SK-N-SH treated with all-trans-retinoic acid at 6 μM for 48 hours (cell line): ENCODE measurements around the gene APLP1.

Source experiments
- ATAC-seq: fragments of 200-7000 bp; cut with Tn5 transposase; 3 replicates; pipeline ENCODE4 v1.9.1; 2020; ENCODE audit warnings: mild to moderate bottlenecking, moderate library complexity
- ARNTL ChIP-seq: fragments of 450-650 bp; formaldehyde crosslinking; IDR thresholded peaks from 2 replicates; pipeline ENCODE4 v1.5.0; 2020; ENCODE audit warnings: low read depth, mild to moderate bottlenecking, moderate library complexity, borderline replicate concordance
- BACH2 ChIP-seq: fragments of 250-450 bp; sonication (Bioruptor Pico); IDR thresholded peaks from 2 replicates; pipeline ENCODE4 v1.9.0; 2021; ENCODE audit warnings: mild to moderate bottlenecking, borderline replicate concordance
- CREB5 ChIP-seq: fragments of 250-450 bp; sonication (Bioruptor Pico); IDR thresholded peaks from 2 replicates; pipeline ENCODE4 v1.5.1; 2020; ENCODE audit warnings: low read depth, mild to moderate bottlenecking, moderate library complexity
- CSDC2 ChIP-seq: fragments of 250-450 bp; sonication (Bioruptor Pico); IDR thresholded peaks from 2 replicates; pipeline ENCODE4 v1.5.0; 2020; ENCODE audit warnings: mild to moderate bottlenecking, moderate library complexity
- ESRRG ChIP-seq: fragments of 250-450 bp; sonication (Bioruptor Pico); IDR thresholded peaks from 2 replicates; pipeline ENCODE4 v1.6.1; 2021; ENCODE audit warnings: mild to moderate bottlenecking
- GLIS3 ChIP-seq: fragments of 250-450 bp; sonication (Bioruptor Pico); IDR thresholded peaks from 2 replicates; pipeline ENCODE4 v1.5.0; 2020; ENCODE audit warnings: mild to moderate bottlenecking, moderate library complexity
- ISL1 ChIP-seq: fragments of 250-450 bp; sonication (Bioruptor Pico); IDR thresholded peaks from 2 replicates; pipeline ENCODE4 v2.1.2; 2022; ENCODE audit warnings: mild to moderate bottlenecking, moderate library complexity
- OSR1 ChIP-seq: fragments of 250-450 bp; sonication (Bioruptor Pico); IDR thresholded peaks from 2 replicates; pipeline ENCODE4 v1.8.0; 2022; ENCODE audit warnings: moderate library complexity, mild to moderate bottlenecking, inconsistent platforms
- PATZ1 ChIP-seq: fragments of 250-450 bp; sonication (Bioruptor Pico); IDR thresholded peaks from 2 replicates; pipeline ENCODE4 v1.8.0; 2020; ENCODE audit warnings: mild to moderate bottlenecking, moderate library complexity, borderline replicate concordance
- PPARA ChIP-seq: fragments of 250-450 bp; sonication (Bioruptor Pico); IDR thresholded peaks from 2 replicates; pipeline ENCODE4 v1.5.0; 2020; ENCODE audit warnings: mild to moderate bottlenecking, borderline replicate concordance
- SNAI2 ChIP-seq: fragments of 250-450 bp; sonication (Bioruptor Pico); IDR thresholded peaks from 2 replicates; pipeline ENCODE4 v1.5.0; 2020; ENCODE audit warnings: mild to moderate bottlenecking, moderate library complexity
- TCF4 ChIP-seq: fragments of 250-450 bp; sonication (Bioruptor Pico); IDR thresholded peaks from 2 replicates; pipeline ENCODE4 v1.8.0; 2021; ENCODE audit warnings: mild to moderate bottlenecking, moderate library complexity, borderline replicate concordance
- TOX ChIP-seq: fragments of 250-450 bp; sonication (Bioruptor Pico); IDR thresholded peaks from 2 replicates; pipeline ENCODE4 v1.8.0; 2021; ENCODE audit warnings: mild to moderate bottlenecking, moderate library complexity, borderline replicate concordance
- TSHZ2 ChIP-seq: fragments of 250-450 bp; sonication (Bioruptor Pico); IDR thresholded peaks from 2 replicates; pipeline ENCODE4 v1.5.0; 2020; ENCODE audit warnings: mild to moderate bottlenecking, moderate library complexity
- ZC3H10 ChIP-seq: fragments of 250-450 bp; sonication (Bioruptor Pico); IDR thresholded peaks from 2 replicates; pipeline ENCODE4 v1.5.1; 2021; ENCODE audit warnings: mild to moderate bottlenecking, moderate library complexity
- ZFP30 ChIP-seq: fragments of 450-650 bp; formaldehyde crosslinking; IDR thresholded peaks from 2 replicates; pipeline ENCODE4 v1.5.0; 2022; ENCODE audit warnings: mild to moderate bottlenecking, moderate library complexity
- ZNF565 ChIP-seq: fragments of 450-650 bp; formaldehyde crosslinking; conservative IDR thresholded peaks from 2 replicates; pipeline ENCODE4 v1.5.0; 2020; ENCODE audit warnings: low read depth, mild to moderate bottlenecking, moderate library complexity
- ZNF70 ChIP-seq: fragments of 450-650 bp; formaldehyde crosslinking; IDR thresholded peaks from 2 replicates; pipeline ENCODE4 v1.5.0; 2020; ENCODE audit warnings: mild to moderate bottlenecking, moderate library complexity
- ZNF8 ChIP-seq: fragments of 450-650 bp; formaldehyde crosslinking; IDR thresholded peaks from 2 replicates; pipeline ENCODE4 v1.5.0; 2020; ENCODE audit warnings: mild to moderate bottlenecking, moderate library complexity
- TF ChIP-seq, protein P1 (sequence below): fragments of 250-450 bp; sonication (Bioruptor Pico); IDR thresholded peaks from 2 replicates; pipeline ENCODE4 v1.5.1; 2021; ENCODE audit warnings: mild to moderate bottlenecking, moderate library complexity

The APLP1 gene

GRCh38 chr19:35898499-35898809 is 30.1 kb downstream of the APLP1 start:
- no peak for TF ChIP-seq TOX (CRISPR knock-in tag)
- TF ChIP-seq ESRRG (CRISPR knock-in tag) = no peak
- no peak for TF ChIP-seq TCF4
- TF ChIP-seq ZNF8 = no peak
- no peak for TF ChIP-seq PATZ1 (CRISPR knock-in tag)
- TF ChIP-seq BACH2 (CRISPR knock-in tag) = no peak
- no peak for TF ChIP-seq CSDC2 (CRISPR knock-in tag)
- no peak for TF ChIP-seq OSR1 (CRISPR knock-in tag)
- TF ChIP-seq, protein P1, sequence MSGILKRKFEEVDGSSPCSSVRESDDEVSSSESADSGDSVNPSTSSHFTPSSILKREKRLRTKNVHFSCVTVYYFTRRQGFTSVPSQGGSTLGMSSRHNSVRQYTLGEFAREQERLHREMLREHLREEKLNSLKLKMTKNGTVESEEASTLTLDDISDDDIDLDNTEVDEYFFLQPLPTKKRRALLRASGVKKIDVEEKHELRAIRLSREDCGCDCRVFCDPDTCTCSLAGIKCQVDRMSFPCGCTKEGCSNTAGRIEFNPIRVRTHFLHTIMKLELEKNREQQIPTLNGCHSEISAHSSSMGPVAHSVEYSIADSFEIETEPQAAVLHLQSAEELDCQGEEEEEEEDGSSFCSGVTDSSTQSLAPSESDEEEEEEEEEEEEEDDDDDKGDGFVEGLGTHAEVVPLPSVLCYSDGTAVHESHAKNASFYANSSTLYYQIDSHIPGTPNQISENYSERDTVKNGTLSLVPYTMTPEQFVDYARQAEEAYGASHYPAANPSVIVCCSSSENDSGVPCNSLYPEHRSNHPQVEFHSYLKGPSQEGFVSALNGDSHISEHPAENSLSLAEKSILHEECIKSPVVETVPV (CRISPR knock-in tag) = no peak
- TF ChIP-seq ZFP30 (CRISPR knock-in tag) = no peak
- TF ChIP-seq ARNTL (CRISPR knock-in tag) = no peak
- no peak for TF ChIP-seq CREB5 (CRISPR knock-in tag)
- ATAC-seq = no peak

- TF ChIP-seq ZNF70 (no peak), ESRRG (CRISPR knock-in tag) (no peak), CREB5 (CRISPR knock-in tag) (no peak), ZC3H10 (CRISPR knock-in tag) (no peak), ISL1 (CRISPR knock-in tag) (no peak), TOX (CRISPR knock-in tag) (no peak), ZNF565 (no peak), TSHZ2 (CRISPR knock-in tag) (no peak), PPARA (CRISPR knock-in tag) (no peak), GLIS3 (no peak)
- TF ChIP-seq, protein P1 (CRISPR knock-in tag) = no peak
These were observed 31.3 kb downstream of the APLP1 start for GRCh38 chr19:35899547-35900214.

GRCh38 chr19:35901055-35901644 is 32.8 kb downstream of the APLP1 start:
- TF ChIP-seq BACH2 (CRISPR knock-in tag) (no peak), TCF4 (no peak), ZC3H10 (CRISPR knock-in tag) (no peak), SNAI2 (CRISPR knock-in tag) (no peak), PATZ1 (CRISPR knock-in tag) (no peak), ZNF565 (no peak), ESRRG (CRISPR knock-in tag) (no peak), TSHZ2 (CRISPR knock-in tag) (no peak), ZNF8 (no peak), ZFP30 (CRISPR knock-in tag) (no peak)
- ATAC-seq = peak; percentile 55

More at GRCh38 chr19:35899547-35900214, 31.3 kb downstream of the APLP1 start:
- peak; percentile 81 for ATAC-seq
